HG03025 (cell line): ENCODE measurements around the gene VSTM4.

Source experiments
- ATAC-seq: cut with Tn5 transposase; IDR thresholded peaks from one replicate; pipeline ENCODE4 v1.9.1; 2021; ENCODE audit warnings: mild to moderate bottlenecking, moderate library complexity; ENCODE audit not compliant: unreplicated experiment, low FRiP score

The VSTM4 gene

DNA sequence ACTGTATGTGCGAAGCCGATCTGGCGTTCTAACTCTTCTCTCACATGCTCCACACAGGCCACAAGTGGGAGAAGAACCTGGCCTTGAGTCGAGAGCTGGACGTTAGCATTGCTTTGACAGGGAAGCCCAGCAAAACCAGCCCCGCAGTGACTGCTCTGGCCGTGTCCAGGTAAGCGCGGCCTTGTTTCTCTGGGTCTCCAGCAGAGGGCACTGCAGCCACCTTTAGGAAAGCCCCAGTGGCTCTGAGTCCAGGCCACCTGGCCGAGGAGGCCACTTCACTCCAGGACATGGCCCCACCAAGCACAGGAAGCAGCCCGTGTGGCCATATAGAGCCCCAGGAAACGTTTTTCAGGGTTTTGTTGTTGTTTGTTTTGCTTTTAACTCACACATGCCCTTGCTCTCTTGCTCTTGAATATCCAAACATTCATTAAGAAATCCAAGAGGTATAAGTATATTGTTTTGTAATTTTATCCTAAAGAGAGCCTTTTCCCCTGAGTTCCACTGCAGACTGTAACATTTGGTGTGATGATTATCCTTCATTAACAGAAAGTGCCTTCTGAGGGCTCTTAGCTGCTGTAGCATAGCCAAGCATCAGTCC lies 133.9 kb downstream of the VSTM4 start:
- no peak for ATAC-seq

DNA sequence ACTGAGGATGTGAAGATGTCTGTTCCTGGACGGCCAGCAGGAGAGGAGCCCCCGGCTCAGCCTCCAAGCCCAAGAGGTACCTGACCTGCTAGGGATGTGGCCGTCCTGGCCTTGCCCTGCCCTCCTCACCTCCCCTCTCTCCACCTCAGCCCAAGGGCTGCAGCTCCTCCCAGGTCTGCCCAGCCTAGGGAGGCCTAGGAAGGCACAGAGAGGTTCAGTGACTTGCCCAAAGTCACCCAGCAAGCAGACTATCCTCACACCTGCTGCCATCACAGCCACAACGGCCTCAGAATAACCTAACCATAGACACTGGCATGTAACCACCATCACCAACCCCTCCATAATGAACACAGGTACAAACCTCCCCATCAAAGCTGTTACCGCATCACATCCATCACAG lies 137.0 kb downstream of the VSTM4 start:
- no peak for ATAC-seq

DNA sequence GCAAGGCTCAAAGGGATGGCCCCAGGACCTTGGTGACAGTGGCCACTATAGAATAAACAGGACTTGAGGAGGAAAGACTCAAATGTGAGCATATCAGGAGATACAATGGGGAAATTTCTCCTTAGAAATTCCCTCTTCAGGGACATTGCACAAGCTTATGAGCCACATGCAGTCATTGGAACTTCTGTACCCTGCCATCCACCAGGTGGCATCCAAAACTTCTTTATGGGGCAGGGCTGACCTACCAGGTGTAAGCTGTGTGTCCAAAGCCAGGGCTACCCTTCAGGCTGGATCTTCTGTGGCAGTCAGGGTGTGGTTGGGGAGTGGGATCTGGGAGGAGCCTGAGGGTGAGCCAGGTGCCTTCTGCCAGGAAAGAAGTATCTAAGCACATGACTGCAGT lies 139.1 kb downstream of the VSTM4 start:
- ATAC-seq = no peak

DNA sequence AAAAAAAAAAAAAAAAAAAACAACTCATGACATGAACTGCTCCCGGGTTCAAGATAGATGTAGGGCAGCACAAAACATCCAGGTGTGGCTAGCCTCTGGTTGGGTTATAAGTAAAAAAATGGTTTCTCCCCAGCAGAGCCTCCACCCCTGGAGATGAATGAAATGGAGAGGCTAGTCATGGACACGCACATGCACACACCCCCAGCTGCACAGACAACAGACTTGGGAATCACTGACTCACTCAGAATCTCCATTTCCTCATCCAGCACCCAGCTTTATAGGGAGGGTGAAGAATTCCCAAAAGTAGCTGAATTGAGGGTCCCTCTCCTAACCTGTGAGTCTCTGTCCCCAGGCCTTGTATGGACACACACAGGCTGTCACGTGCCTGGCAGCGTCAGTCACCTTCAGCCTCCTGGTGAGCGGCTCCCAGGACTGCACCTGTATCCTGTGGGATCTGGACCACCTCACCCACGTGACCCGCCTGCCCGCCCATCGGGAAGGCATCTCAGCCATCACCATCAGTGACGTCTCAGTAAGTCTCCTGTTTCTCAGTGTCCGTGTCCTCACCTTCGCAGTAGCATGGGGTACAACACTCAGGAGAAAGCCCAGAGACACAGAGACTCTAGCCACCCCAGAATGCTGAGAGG lies 140.7 kb downstream of the VSTM4 start:
- no peak for ATAC-seq

DNA sequence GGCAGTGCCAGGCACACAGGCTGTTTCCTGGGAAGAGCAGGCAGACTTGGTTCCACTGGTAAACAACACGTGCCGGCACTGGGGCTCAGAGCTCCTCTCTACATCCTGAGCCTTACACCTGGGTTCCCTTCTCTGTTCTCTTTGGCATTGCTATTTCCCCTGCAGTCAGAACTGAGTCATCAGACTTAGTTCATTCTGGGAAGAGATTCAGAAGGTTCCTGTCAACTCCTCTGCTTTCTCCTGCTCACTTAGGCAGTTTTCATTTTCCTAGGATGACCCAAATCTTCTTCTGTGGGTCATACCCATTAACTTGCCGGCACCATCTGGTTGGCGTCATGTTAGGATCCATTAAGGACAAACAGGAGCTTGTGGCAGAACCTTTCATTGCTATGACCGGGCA lies 142.3 kb downstream of the VSTM4 start:
- ATAC-seq = no peak

DNA sequence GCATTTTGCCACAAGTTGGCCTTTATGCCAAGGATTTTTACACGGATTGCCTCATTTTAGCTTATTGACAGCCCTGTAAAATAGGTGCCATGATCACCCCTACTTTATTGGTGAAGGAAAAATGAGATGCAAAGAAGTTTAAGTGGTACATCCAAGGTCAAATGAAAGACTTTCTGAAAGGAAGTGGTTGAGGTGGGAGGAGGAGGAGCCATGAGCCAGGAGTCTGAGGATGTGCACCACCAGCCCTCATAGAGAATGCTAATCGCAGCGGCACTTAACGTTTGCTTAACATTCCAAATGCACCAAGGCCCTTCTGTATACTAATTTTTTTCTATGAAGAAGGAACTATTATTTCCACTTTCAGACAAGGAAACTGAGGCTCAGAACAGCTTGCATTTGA lies 144.7 kb downstream of the VSTM4 start:
- ATAC-seq = no peak

DNA sequence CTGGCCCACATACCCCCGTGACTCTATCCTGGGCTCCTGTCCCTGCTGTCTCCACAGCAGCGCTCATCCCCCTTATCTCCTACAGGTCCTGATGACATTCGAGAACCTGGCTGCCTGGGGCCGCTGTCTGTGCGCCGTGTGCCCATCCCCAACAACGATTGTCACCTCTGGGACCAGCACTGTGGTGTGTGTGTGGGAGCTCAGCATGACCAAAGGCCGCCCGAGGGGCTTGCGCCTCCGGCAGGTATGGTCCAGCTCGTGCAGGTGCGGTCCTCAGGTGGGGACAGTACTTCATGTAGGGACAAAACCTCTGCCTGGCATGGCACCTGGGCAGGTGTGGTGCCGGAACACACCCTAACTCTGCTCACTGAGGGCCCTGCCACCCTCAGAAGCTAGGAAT lies 145.3 kb downstream of the VSTM4 start:
- ATAC-seq = no peak

DNA sequence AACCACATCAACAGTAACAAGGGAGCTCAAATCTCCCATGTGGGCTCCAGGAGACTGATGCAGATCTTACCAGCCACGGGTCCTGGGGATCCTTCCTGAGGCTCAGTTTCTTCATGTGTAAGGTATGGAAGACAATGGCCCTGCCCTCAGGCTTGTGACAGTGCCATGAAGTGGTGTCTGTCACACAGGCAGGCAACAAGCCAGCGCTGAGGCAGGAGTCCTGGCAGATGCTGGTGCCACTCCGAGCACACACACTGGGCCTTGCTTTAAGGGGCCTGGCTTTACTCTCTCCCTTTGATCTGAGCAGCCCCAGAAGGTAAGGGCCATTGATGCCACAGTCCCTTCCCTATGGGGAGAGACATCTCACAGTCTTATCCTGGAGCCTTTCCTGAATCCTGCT lies 147.3 kb downstream of the VSTM4 start:
- no peak for ATAC-seq

DNA sequence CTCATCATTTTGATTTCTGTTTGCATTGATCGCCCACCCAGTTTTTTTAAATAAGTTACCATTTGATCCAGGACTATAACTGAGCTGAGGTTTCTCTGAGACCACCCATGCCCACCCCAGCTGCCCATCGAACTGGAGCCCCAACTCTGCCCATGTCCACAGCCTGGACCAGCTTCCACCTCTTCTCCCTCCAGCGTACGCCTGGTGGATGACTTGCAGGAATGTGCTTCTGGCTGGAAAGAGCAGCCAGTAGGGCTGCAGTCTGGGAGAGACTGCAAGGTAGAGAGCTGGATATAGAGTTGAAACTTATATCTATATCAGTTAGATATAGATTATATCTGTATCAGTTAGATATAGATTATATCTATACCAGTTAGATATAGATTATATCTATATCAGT lies 149.9 kb downstream of the VSTM4 start:
- no peak for ATAC-seq
